ENCODE data around the gene SOX11.

- TF ChIP-seq CTCF (IDR thresholded peaks at IDR 0.05) (no peak), EZH2 (IDR thresholded peaks at IDR 0.05; ENCODE audit: borderline replicate concordance, insufficient read depth, low read depth, low read length, poor library complexity, severe bottlenecking) (no peak)
These were observed 56.2 kb downstream of the SOX11 start for GRCh38 chr2:5748391-5748790.
